CD4-positive, alpha-beta T cell treated with Interleukin-12 subunit alpha and Interleukin-12 subunit beta, for 1 hour (primary cell): ENCODE data around the gene C16orf89.

Experiments
- DNase-seq: peaks from one replicate; pipeline ENCODE4 v3.0.0-alpha.2; 2020

The C16orf89 gene

DNA sequence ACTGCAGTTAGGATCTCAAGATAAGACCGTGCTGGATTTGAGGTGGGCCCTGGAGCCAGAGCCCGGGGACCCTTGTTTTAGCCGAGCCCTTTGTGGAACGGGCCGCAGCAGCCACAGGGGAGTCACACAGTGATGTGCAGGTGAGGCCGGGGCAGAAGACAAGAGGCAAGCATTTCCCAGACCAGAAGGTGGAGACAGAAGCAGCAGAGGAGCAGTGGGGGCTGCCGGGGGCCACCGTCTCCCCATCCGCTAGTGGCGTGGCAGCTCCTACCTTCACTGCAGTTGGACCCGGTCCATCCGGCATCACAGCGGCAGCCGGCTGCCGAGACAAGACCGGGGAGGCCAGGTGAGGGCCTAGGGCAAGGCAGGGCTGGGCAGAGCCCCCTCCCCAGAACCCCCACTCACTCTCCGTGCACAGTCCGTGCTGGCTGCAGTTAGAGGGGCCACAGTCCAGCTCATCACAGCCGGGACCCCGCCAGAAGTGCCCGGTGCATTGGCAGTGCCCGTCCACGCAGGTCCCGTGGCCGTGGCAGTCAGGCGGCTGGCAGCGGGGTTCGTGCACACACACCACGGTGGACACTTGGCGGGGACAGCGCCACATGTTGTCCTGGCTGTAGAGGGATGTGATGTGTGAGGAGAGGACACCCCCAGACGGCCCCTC lies 38.1 kb downstream of the C16orf89 start:
- no peak for DNase-seq

DNA sequence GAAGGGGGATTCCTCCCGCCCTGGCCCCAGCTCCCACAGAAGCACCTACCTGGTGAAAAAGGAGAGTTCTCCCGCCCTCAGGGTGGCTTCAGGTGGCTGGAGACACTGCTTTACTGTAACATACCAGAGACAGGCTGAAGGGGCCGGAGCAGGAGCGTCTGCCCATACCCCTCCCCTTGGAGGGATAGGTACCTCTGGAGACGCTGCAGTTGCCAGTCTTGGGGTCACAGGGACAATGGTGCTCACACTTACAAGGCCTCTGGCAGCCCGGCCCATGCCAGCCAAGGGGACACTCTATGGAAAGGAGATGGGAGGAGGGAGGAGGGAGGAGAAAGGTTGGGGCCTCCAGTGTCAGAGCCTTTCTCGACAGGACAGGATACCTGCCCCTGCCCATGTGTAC lies 38.7 kb downstream of the C16orf89 start:
- no peak for DNase-seq

DNA sequence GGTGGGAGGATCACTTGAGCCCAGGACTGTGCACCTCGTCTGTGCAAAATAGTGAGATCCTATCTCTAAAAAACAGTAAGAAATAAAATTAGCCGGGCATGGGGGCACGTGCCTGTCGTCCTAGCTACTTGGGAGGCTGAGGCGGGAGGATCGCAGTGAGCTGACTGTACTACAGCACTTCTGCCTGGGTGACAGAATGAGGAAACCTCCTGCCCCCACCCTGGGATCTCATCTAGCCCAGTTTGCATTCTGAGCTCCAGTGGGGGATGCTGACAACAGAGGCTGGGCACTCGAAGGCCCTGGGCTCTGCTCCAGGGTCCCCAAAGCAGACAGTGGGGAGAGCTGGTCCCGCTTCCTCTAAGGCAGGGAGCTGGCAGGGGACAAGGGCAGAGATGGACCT lies 39.1 kb downstream of the C16orf89 start:
- no peak for DNase-seq

DNA sequence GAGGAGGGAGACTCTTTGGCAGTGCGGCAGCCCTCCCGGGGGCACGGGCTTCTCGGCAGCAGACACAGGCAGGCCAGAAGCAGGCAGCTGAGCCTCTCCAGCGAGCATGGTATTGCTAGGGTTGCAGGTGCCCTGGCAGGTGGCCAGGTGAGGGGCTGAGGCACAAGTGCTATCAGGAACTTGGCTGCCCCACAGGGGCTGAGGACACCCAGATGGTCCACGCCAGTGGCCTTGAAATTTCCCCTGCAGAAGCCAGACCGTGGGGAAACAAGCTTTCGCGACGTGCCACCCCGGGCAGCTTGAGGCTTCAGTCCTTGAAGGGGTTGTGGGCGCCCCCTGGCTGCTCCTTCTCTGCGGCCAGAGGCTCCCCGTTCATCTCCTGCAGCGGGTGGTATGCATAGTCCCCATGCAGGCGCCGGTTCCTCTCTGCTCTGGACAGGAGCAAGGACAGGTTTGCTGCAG lies 40.6 kb downstream of the C16orf89 start:
- no peak for DNase-seq

DNA sequence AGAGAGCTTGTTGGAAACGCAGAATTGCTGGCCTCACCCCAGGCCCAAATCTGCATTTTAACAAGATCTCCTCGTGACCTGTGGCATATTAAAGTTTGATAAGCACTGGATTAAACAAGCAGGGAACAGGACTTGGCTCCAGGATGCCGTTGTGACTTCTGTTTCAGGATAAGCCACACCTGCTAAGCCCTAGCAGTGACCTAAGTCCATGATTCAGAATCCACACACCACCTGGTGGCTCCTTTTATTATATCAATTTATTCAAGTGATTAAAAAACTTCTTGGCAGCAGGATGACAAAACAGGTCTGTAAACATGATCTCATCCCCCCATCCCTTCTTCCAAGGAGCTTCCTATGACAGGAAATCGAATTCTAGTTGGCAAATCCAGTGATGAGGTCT lies 41.1 kb downstream of the C16orf89 start:
- DNase-seq, result no peak

DNA sequence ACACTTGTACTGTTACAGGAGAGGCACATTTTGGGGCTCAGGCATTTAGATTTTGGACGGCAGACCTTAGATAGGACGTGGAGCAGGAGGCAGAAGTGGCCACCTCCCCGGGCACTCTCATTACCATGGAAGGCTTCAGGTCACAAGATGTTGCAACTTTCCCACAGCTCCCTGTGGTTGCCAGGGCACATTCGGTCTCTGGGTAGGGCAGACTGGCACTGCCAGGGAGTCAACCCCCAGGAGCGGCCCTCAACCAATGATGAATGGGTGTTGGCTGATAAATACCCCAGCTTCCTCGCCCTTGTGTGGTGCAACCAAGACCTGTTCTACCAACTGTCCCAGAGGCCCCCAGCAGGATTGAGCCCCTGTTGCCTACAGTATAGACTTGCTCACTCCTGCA lies 43.2 kb downstream of the C16orf89 start:
- no peak for DNase-seq

DNA sequence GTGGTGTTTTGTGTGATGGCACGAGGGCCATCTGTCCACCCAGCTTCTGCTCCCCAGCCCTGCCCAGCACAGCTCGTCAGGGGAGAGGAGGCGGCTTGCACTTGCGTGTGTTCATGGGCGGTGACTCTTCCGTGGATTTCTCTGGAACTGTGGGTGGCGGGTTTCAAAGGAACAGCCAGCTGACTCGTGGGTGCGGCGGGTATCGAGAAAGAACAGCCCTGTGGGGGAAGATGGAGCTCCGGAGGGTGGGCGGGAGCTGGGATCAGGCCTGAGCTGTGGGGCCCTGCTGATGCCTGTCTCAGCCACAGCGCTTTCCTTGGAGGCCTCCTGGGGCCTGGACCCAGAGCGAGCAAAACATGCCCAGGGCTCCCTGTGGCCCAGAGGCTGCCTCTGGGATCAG lies 45.2 kb downstream of the C16orf89 start:
- no peak for DNase-seq

DNA sequence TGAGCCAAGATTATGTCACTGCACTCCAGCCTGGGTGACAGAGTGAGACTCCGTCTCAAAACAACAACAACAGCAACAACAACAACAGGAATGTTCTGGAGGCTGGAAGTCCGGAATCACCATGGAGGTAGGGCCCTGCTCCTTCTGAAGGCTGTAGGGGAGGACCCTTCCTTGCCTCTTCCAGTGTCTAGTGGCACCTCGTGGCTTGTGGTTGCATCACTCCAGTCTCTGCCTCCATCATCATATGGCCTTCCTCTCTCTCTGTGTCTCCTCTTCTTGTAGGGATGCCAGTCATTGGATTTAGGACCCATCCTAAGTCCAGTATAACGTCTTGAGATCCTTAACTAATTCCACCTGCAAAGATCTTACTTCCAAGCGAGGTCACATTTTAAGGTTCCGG lies 46.0 kb downstream of the C16orf89 start:
- no peak for DNase-seq

DNA sequence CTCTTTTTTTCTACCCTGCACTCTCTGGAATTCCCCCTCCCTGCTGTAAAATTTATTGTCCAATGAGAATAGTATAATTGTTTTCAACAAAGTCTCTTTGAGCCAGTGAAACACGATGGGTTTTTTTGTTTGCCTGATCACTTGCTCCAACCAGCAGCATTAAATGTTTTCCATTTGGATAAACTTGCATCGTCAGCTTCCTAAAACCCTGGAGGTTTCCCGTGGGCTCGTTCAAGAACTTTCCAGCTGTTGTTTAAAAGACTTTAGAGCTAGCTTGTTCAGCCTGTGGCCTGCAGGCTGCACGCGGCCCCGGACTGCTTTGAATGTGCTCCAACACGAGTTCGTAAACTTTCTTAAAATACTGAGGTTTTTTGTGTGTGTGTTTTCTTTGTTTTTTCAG lies 47.0 kb downstream of the C16orf89 start:
- no peak for DNase-seq

DNA sequence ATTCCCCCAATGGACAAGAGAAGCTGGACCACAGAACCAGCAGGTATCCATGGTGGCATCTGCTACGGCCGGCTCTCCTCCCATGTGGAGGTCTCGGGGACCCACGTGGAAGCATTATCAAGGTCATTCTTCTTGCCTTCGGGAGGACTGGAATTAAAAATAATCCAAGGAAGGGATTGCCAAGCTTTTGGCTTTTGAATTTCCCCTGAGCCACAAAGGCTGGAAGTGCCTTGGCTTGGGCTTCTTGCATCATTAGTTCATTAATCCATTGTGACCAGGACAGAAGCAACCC lies 48.1 kb downstream of the C16orf89 start:
- DNase-seq, result no peak

DNA sequence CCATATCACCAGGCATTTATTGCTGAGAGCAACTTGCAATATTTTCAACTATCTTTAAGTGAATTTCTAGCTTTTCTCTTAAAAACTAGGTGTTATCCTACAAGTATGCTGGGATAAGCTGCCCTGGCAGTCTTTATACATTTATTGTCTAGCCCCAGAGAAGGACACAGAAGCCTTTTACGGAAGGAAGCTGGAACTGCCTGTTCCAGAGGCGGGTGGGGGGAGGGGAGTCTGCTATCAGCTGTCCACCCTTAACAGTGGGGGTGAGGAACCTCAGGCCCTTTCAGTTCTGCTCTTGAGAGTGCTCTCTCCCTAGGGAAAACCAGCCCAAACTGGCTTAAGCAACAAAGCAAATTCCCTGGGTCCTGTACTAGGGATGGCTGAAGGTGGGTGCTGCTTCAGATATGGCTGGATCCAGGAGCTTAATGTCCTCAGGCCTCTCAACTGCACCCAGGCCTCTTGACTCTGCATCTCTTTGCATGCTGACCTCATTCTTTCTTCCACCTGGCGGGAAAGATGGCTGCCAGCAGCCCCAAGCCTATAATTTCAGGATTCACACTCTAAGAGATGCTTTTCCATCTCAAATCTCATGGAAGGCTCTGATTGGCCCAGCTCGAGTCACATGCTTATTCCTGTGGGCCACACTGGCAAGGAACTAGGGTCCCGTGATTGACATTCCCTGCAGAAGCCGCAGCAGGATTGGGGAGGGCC lies 48.6 kb downstream of the C16orf89 start:
- no peak for DNase-seq

DNA sequence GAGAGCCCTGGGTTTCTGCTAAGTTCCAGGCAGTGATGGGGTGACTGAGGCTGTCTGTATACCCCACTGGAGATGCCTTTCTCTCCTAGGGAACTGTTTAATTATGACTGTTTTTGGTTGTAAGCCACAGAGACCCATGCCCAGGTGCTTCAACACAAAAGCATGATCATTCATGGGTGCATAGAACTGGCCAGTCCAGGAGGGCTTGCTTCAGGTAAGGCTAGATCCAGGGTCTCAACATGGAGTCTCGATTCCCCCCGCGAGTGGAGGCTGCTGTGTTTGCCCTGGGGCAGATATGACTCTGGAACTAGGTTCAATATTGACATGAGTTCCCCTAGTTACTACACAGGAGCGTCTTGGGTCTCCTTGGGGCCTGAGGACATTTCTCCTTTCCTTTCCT lies 49.9 kb downstream of the C16orf89 start:
- DNase-seq, result no peak

DNA sequence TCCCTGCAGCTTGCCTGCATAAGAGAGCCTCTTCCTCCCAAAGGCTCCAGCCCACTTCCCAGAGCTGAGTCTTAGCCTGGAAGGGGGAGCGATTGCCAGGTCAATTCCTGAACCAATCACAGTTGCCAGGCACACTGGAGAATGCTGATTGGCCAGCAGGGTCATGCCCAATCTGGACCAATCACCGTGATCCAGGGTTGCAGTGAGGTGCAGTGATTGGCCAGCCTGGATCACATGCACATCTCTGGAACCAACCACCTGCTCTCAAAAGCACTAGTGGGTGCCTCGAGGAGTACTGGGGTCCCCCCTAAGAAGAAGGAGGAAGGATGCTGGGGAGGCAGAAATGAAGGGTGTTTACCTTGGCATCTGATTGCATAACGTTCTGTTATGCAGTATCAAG lies 50.4 kb downstream of the C16orf89 start:
- no peak for DNase-seq

DNA sequence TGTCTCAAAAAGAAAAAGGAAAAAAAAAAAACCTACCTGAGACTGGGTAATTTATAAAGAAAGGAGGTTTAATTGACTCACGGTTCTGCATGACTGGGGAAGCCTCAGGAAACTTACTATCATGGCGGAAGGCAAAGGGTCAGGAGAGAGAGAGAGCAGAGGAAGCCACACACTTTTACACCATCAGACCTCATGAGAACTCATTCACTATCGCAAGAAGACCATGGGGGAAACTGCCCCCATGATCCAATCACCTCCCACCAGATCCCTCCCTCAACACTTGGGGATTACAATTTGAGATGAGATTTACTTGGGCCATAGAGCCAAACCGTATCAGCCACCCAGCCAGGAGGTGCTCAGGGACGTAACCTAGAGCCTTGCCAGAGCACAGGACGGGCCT lies 52.9 kb downstream of the C16orf89 start:
- no peak for DNase-seq

DNA sequence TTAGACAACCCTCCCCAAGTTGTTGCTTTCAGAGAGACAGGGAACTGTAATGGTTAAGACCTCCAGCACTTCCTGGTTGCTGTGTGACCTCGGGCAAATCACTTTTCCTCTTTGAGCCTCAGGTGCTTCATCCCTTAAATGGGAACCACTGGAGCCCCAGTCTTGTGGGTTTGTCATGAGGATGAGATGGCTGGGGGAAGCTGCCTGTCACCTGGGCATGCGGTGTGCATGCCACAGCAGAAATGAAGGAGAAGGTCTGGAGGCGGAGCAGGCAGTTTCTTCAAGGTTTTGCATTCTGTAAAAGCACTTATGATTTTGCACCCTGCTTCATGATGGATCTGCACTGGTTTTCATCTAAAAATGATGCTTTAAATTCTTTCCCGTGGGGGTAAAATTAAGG lies 54.1 kb downstream of the C16orf89 start:
- DNase-seq, result no peak

DNA sequence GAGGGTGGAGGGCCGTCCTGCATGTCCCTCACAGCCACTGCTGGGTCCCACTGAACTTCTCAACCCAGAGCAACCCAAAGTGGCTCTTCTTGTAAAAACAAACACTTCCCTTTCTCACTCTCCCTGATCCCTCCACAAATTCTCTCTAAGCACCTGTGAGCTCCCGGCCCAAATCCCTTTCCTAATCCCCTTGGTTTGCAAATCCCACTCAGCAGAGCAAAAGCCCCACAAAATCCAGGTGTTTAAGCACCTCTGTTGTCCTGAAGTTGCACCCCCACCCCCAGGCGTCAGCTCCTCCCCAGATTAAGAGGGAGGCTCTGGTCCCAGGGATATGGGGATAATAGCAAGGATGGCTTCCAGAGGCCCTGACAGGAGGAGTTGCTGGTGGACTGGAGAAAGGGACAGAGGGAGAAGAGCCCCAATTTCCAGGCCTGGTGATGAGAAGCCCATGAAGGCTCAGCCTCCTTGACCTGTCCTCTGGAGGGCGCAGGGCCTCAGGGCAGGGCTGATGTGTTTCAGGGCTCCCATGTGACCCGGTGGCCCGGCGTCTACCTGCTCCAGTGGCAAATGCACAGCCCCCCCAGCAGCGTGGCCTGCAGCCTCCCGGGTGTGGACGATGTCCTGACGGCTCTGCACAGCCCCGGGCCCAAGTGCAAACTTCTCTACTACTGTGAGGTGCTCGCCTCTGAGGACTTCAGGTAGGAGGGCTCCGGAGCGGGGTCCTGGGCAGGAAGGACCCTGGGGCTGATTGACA lies 55.0 kb downstream of the C16orf89 start:
- DNase-seq, result no peak

DNA sequence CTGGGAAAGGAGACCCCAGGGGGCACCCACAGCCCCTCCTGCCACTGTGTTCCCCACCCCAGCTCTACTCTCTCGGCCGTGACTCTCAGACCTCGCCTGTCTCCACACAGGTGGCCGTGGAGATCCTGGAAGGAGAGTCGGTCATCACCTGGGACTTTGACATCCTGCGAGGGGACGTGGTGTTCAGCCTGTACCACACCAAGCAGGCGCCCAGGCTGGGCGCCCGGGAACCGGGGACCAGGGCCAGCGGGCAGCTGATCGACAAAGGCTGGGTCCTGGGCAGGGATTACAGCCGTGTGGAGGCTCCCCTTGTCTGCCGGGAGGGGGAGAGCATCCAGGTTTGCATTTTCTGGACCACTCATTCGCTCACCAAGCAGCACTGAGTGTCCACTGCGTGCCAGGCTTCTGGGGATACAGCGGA lies 57.4 kb downstream of the C16orf89 start:
- DNase-seq, result no peak

DNA sequence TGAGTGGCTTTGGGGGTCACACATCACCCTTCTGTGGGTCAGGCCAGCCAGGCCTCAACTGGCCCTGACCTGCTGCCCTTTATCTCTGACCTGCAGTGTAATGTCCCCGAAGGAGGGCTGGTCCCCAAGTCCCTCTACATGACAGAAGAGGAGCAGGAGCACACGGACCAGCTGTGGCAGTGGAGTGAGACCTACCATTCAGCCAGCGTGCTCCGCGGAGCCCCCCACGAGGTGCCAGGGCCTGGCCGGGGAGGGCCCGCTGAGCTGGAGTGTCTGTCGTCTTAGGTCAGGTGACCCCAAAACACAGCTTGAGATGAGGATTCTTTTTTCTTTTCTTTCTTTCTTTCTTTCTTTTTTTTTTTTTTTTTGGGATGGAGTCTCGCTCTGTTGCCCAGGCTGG lies 58.5 kb downstream of the C16orf89 start:
- no peak for DNase-seq

DNA sequence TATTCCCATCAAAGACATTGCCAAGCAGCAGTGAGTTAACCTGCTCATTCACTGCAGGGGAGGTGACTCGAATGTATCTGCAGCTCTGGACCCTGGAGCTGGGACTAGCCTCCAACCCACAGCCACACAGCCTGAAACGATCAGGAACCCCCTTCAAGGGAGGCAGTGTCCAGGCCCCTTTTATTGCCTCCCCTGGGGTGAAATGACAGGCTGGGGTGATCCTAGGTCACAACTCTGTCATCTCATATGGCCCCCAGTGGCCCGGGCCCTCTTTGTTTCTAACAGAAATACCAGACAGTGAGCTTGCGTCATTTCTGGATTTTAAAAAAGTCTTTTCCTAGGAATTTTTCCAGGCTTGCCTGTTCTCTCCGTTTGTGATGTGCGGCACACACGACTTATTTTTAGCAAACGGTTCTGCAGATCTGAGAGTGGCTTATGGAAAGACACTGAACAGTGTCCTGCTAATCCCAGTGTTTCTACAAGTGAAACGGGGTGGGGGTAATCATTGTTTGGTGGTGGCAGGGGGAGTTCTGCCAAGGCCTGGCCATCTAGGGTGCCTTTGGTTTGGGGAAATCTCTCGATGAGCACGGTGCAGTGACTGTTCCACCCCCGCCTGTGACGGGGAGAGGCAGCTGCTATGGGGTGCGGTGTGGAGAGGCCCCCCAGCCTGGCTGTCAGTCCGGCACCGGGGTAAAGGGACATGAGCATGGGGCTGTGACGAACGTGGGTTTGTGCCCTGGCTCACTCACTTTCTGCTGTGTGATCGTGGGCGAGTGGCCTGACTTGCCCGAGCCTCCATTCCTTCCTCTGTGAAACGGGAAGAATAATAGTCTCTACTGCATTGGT lies 59.2 kb downstream of the C16orf89 start:
- no peak for DNase-seq

DNA sequence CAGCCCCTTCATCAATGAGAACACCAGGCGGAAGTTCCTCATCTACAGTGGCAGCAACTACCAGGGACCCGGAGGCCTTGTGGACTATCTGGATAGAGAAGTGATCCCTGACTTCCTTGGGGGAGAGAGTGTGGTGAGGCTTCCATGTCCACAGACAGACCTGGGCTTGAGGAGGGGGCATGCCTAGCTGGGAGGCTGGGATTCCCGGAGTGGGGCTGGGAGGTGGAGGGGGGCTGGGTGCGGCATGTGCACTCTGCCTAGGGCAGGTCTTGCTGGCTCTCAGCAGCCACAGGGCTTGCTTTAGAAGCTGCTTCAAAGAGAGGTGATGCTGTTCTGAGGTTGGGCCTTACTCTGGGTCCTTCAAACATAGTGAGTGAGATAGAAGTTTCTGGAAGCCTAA lies 59.8 kb downstream of the C16orf89 start:
- DNase-seq, result no peak

DNA sequence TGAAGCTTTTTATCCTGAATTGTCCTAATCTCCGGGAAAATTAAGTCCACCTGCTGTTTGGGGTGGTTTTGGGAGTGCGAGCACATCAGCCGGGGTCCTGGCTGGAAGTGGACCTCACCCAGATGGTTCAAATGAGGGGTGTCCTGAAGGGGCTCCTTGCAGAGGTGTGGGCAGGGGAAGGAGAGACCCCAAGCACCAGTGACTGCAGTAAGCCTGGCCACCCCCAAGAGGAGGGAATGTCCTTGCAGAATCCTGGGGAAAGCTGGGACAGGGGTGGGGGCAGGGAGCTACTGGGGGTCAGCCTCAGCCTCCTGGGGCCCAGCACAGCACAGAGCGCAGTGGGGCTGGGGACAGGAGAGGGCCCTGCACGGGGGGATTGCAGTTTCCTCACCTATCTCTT lies 61.4 kb downstream of the C16orf89 start:
- DNase-seq, result no peak

DNA sequence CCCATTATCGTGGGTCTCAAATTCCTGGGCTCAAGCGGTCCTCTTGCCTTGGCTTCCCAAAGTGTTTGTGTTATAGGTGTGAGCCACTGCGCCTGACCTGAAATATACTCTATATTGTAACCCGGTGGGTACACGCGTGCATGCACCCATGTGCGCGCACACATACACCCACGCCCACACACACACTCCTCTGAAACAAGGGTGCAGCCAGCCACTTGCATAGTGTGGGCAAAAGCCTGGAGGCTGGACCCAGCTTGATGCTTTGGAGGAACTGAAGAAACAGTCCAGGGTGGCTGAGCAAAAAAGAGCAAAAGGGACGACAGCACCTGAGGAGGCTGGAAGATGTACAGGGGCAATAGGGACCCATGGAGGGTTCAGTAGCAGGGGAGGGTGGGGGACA lies 61.9 kb downstream of the C16orf89 start:
- no peak for DNase-seq

DNA sequence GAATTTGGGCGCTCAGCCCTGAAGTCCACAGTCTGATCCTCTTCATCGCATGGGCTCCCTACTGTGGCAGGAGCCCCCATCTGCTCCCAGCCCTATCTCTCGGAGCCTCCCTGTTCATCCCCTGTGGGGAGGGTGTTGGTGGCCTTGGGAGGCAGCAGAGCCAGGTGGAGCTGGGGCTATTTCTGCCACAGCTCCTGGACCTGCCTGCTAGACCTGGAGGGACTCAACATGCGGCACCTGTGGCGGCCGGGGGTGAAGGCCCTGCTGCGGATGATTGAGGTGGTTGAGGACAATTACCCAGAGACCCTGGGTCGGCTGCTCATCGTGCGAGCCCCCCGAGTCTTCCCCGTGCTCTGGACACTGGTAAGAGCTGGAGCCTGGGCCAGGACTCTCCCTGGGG lies 62.5 kb downstream of the C16orf89 start:
- DNase-seq, result no peak
